Ectodermal cell (in vitro differentiated cells): ENCODE measurements around the gene TRAIP. TPM values are rescaled to one million over a fixed set of nuclear protein-coding genes. Genes with fewer than 3 reads are reported as not detected.
A peak's percentile ranks its signal among the peaks of the same experiment; 100 is the strongest.
"Not testable (repeated sequence)": the region's sequence is repeated elsewhere in the genome, so short reads cannot be mapped to it uniquely, and the experiment has no call there.

Experiments
- H3K27ac ChIP-seq: 2 replicates; pipeline ENCODE4 v1.7.0; 2013; ENCODE audit warnings: mild to moderate bottlenecking, low read depth, low read length; ENCODE audit not compliant: insufficient read depth, poor library complexity, severe bottlenecking
- H3K27me3 ChIP-seq: 2 replicates; pipeline ENCODE4 v1.7.0; 2013; ENCODE audit warnings: mild to moderate bottlenecking, low read length; ENCODE audit not compliant: insufficient read depth, control insufficient read depth, poor library complexity, severe bottlenecking
- H3K36me3 ChIP-seq: one replicate; pipeline ENCODE4 v1.7.0; 2013; ENCODE audit warnings: low read length; ENCODE audit not compliant: control insufficient read depth, insufficient read depth
- H3K4me1 ChIP-seq: one replicate; pipeline ENCODE4 v1.7.0; 2013; ENCODE audit warnings: low read length; ENCODE audit not compliant: control insufficient read depth, insufficient read depth
- H3K4me3 ChIP-seq: 2 replicates; pipeline ENCODE4 v1.7.0; 2013; ENCODE audit warnings: low read depth, low read length, control low read depth; ENCODE audit not compliant: insufficient read depth
- H3K9me3 ChIP-seq: 2 replicates; pipeline ENCODE4 v1.7.0; 2013; ENCODE audit warnings: mild to moderate bottlenecking, low read length, moderate library complexity; ENCODE audit not compliant: control insufficient read depth
- WGBS, 2 experiments: methylation state at CpG; one replicate each; pipeline ENCODE4 v1.1.7; 2013; ENCODE audit warnings: missing lambda C conversion rate in 2 of 2; 5-methylcytosine and 5-hydroxymethylcytosine counted together
- polyA plus RNA-seq, 4 experiments: library from polyadenylated mRNA; stranded (reverse); fragments of 50-300 nt; gene quantifications; one replicate each; pipeline ENCODE4 v1.2.3, GENCODE V29; 2013

The TRAIP gene
- polyA plus RNA-seq (2013, experiment 1 of 4), result 30.4 TPM
- 28.8 TPM for polyA plus RNA-seq (2013, experiment 2 of 4)
- polyA plus RNA-seq (2013, experiment 3 of 4), result 25.4 TPM
- polyA plus RNA-seq (2013, experiment 4 of 4), result 26.5 TPM

- Histone ChIP-seq H3K27me3 (no peaks in the 10 kb centered on the region), H3K27ac (no peak within 1 kb of the TSS), H3K36me3 (no peaks in the 10 kb centered on the region), H3K4me3 (peak within 1 kb of the TSS; percentile 91), H3K9me3 (no peaks in the 10 kb centered on the region), H3K4me1 (peaks cover 10% of the 10 kb centered on the region)
- 6 to 7% methylated on average over 52 of the region's 52 CpGs for WGBS, 2 experiments
Measured at GRCh38 chr3:49856181-49857005, at the start of gene TRAIP. Gene TRAIP, minus strand, starts transcription at chr3:49856564. Its CDS starts 111 bp downstream, at chr3:49856453.

- not testable (repeated sequence) for H3K9me3 ChIP-seq, H3K27me3 ChIP-seq, H3K4me1 ChIP-seq, H3K36me3 ChIP-seq, H3K4me3 ChIP-seq, H3K27ac ChIP-seq
- 93% methylated on average over 13 of the region's 13 CpGs for whole genome bisulfite sequencing, 2 experiments
Measured at GRCh38 chr3:49904448-49904847, 48.1 kb upstream of the TRAIP start.

GRCh38 chr3:49903451-49904424 lies 47.4 kb upstream of the TRAIP start, which contains the start of gene MST1R:
Gene MST1R, minus strand, starts transcription at chr3:49903873. Its CDS starts 264 bp downstream, at chr3:49903609.
- peak within 1 kb of the TSS; percentile 25 for H3K4me3 ChIP-seq
- peaks cover 7% of the 10 kb centered on the region for H3K27me3 ChIP-seq
- no peak within 1 kb of the TSS for H3K27ac ChIP-seq
- H3K9me3 ChIP-seq, result no peaks in the 10 kb centered on the region
- WGBS, 2 experiments, result 43 to 44% methylated on average over 64 to 65 of the region's 65 CpGs
- H3K4me1 ChIP-seq, result peaks cover 5% of the 10 kb centered on the region
- H3K36me3 ChIP-seq, result no peaks in the 10 kb centered on the region

GRCh38 chr3:49902511-49903345 lies 46.4 kb upstream of the TRAIP start:
- 95 to 96% methylated on average over 44 of the region's 44 CpGs for WGBS, 2 experiments
- Histone ChIP-seq H3K27me3 (peaks cover 7% of the 10 kb centered on the region), H3K36me3 (no peaks in the 10 kb centered on the region), H3K4me3 (no peak overlapping the region), H3K4me1 (peaks cover 5% of the 10 kb centered on the region), H3K27ac (no peak overlapping the region), H3K9me3 (no peaks in the 10 kb centered on the region)

GRCh38 chr3:49901366-49902339 lies 45.3 kb upstream of the TRAIP start:
- Histone ChIP-seq H3K27ac (no peak overlapping the region), H3K9me3 (no peaks in the 10 kb centered on the region), H3K27me3 (peaks cover 7% of the 10 kb centered on the region), H3K4me1 (peaks cover 5% of the 10 kb centered on the region), H3K4me3 (no peak overlapping the region), H3K36me3 (no peaks in the 10 kb centered on the region)
- WGBS, 2 experiments, result 74 to 75% methylated on average over 7 to 8 of the region's 11 CpGs

GRCh38 chr3:49900491-49901153 lies 44.3 kb upstream of the TRAIP start:
- H3K4me1 ChIP-seq, result peaks cover 5% of the 10 kb centered on the region
- H3K4me3 ChIP-seq, result no peak overlapping the region
- WGBS, 2 experiments, result 85 to 87% methylated on average over 8 of the region's 8 CpGs

GRCh38 chr3:49899815-49900214 lies 43.5 kb upstream of the TRAIP start:
- Histone ChIP-seq H3K27ac (no peak overlapping the region), H3K4me1 (peaks cover 5% of the 10 kb centered on the region), H3K9me3 (no peaks in the 10 kb centered on the region), H3K4me3 (no peak overlapping the region), H3K27me3 (peaks cover 7% of the 10 kb centered on the region), H3K36me3 (no peaks in the 10 kb centered on the region)
- 74 to 76% methylated on average over 5 of the region's 5 CpGs for WGBS, 2 experiments

More at GRCh38 chr3:49900491-49901153, 44.3 kb upstream of the TRAIP start:
- no peak overlapping the region for H3K27ac ChIP-seq
- no peaks in the 10 kb centered on the region for H3K36me3 ChIP-seq
- no peaks in the 10 kb centered on the region for H3K9me3 ChIP-seq
- H3K27me3 ChIP-seq, result peaks cover 7% of the 10 kb centered on the region

GRCh38 chr3:49898991-49899390 lies 42.6 kb upstream of the TRAIP start:
- 84 to 85% methylated on average over 6 of the region's 6 CpGs for WGBS, 2 experiments
- Histone ChIP-seq H3K27ac (no peak overlapping the region), H3K27me3 (peaks cover 7% of the 10 kb centered on the region)

More at GRCh38 chr3:49898991-49899390, 42.6 kb upstream of the TRAIP start:
- Histone ChIP-seq H3K9me3 (no peaks in the 10 kb centered on the region), H3K36me3 (no peaks in the 10 kb centered on the region), H3K4me1 (peaks cover 2% of the 10 kb centered on the region), H3K4me3 (no peak overlapping the region)
